GM18951 (cell line): ENCODE results near the gene CCN5.

ENCODE experiments used
- POLR2A ChIP-seq: IDR thresholded peaks from 4 replicates; pipeline ENCODE4 v1.6.1; 2011; ENCODE audit warnings: mild to moderate bottlenecking; ENCODE audit not compliant: insufficient read length, insufficient read depth; ENCODE audit errors: extremely low read depth
- in situ Hi-C: fragments of 300-500 bp; cut with MboI; formaldehyde crosslinking; loops from one replicate; pipeline ENCODE4 v1.12.0; 2022; ENCODE audit warnings: low sequenced_read_pairs, mixed read lengths, inconsistent platforms; ENCODE audit not compliant: unreplicated experiment

CCN5 gene

DNA sequence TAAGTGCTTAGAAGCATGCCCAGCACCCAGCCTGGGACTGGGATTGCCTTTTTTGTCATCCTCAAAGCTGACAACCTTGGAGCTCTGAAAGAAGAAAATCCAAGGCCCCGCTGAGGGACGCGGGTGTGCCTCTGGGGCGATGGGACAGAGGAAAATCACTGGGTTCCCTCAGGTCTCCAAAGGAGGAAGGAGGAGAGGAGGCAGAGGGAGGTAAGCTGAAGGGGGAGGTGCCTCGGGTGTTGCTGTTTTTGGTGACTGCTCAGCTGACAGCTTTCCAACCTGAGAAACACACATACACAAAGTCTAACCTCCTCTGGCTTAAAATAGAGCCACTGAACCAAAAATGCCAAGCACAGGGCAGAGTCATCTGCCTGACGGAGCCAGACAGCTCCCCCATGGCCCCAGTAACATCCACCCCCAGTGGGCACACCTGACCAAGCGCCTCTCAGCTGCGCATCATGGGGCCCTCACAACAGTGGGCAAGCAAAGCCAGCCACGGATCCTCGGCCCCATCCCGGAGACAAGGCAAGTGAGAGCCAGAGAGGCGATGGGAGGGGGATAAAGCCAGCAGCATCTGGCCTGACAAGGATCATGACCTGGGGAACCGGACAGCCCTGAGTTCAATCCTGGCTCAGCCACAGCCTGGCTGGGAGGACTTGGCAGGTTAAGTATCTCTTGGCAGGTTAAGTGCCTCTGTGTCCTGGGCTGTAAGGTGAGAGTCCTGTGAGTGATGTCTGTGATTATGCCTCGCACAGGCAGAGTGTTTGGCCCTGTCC, 27.3 kb downstream of the CCN5 start:
- in situ Hi-C loops: no loop called here
- TF ChIP-seq POLR2A: no peak

DNA sequence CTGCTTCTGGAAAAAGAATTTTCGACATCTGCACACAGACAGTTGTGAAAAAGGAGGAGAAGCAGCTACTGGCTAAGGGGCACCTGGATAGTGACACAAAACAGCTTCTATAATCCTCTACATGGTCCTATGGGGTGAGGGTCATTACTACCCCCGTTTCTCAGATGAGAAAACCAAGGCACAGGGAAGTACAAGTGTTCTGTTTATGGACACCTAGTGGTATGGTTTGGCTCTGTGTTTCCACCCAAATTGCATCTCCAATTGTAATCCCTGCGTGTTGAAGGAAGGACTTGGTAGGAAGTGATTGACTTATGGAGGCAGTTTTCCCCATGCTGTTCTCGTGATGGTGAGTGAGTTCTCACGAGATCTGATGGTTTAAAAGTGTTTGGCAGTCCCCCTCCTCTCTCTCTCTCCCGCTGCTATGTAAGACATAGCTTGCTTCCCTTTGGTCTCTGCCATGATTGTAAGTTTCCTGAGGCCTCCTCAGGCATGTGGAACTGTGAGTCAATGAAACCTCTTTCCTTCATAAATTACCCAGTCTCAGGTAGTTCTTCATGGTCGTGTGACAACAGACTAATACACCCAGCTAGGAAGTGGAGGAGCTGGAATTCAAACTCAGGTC, 28.0 kb downstream of the CCN5 start:
- in situ Hi-C loops: no loop called here

DNA sequence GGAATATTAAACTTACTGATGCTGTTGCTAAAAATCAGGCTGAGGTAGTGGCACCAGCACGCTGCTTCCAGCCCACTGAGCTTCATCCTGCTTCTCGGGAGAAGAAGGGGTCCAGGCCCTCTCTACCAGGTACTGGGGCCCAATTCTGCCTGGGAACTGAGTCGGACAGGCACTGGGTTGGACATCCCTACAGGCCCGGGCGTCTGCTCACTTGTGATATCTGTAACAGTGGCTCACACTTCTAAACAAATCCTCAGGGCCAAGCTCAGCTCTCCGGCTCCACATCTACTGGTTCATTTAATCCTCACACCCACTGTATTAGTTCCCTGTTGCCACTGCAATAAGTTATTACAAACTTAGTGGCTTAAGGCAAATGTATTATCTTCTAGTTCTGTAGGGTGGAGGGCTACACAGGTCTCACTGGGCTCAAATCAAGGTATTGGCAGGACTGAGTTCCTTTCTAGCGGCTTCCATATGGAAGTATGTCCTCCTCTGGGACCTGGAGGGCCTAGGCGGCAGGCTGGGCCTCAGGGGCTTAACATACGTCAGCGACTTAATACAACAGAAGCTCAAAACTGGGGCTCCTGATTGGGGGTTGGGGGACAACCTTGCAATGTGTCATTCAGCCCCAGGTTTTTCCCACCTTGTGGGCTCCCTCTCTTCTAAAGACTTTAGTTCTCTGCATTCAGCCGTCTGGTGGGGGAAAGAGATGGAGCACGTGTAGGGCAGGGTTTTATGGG, 28.9 kb downstream of the CCN5 start:
- in situ Hi-C loops: no loop called here
- TF ChIP-seq POLR2A: no peak

More for the DNA sequence above, 28.0 kb downstream of the CCN5 start:
- no peak for TF ChIP-seq POLR2A

DNA sequence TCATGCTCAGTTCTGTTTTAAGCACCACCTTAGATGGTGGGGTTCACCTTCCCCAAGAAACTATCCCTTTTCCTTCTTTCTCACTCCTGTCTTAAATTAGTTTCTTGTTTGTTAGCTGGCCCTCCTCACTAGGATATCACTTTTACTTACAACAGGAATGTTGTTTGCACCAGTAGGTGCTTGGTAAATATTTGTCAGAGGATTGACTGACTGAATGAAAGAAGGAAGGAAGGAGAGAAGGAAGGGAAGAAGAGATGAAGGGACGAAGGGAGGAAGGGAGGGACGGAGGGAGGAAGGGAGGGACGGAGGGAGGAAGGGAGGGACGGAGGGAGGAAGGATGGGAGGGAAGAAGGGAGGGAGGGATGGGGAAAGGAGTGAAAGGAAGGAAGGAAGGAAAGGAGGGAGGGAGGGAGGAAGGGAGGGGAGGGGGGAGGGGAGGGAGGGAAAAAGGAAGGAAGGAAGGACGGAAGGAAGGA, 30.0 kb downstream of the CCN5 start:
- in situ Hi-C loops: no loop called here
- TF ChIP-seq POLR2A: no peak

DNA sequence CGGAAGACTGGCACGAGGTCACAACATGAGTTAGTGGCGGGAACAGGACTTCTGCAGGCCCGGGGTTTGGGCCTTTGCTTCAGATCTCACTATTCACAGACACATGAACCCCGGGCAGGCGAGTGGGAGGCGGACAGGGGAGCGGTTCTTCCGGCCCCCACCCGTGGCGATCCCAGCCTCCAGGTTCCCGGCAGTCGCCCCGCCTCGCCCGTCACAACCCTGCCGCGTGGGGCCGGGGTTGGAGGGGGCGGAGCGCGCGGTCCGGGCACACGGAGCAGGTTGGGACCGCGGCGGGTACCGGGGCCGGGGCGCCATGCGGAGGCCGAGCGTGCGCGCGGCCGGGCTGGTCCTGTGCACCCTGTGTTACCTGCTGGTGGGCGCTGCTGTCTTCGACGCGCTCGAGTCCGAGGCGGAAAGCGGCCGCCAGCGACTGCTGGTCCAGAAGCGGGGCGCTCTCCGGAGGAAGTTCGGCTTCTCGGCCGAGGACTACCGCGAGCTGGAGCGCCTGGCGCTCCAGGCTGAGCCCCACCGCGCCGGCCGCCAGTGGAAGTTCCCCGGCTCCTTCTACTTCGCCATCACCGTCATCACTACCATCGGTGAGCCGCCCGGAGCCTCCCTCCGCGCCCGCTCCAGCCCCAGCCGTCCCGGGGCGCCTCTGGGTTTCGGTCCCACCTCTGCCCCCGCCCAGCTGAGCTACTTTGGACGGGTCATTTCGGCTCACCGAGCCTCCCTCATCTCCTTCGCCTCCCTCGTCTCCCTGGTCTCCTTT, 30.6 kb downstream of the CCN5 start, which contains the start of gene KCNK15:
Gene KCNK15, plus strand, starts transcription at position 268 of the 769 bp plus-strand sequence. Its CDS starts 46 bp downstream, at position 314.
- in situ Hi-C loops: no loop called here

DNA sequence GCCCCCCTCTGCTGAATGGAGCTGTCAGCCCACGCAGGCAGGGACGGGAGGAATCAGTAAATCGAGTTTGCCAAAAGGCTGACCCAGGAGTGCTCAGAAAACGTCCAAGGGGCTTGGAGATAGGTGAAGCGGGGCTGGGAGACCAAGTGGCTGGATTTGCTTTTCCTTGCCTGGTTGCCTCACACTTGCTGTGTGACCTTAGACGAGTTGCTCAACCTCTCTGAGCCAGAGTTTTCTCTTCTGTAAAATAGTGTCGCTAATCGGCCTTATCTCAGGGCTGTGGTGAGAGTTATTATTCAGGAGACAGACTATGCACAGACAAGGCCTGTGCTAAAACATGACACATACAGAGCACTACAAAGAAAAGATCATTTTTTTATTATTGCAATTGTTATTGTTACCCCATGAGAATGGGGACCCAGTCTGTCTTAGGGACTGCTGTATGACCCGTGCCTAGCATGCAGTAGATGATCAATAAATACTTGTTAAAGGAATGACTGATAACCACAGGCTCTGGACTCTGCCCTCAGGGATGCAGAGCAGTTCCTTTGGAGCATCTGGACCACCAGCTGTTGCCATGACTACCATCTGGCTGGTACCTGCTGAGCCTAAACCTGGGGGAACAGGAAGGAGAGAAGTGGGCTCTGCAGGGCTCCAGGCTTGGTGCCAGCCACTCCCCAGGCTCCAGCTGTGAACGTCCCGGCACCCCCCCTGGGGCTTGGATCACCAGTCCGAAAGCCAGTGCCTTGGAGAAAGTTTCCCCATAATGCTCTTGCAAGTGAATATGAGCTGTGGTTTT, 31.4 kb downstream of the CCN5 start:
- no peak for TF ChIP-seq POLR2A
- in situ Hi-C loops: no loop called here

More for the DNA sequence above, 30.6 kb downstream of the CCN5 start, which contains the start of gene KCNK15:
- no peak for TF ChIP-seq POLR2A

DNA sequence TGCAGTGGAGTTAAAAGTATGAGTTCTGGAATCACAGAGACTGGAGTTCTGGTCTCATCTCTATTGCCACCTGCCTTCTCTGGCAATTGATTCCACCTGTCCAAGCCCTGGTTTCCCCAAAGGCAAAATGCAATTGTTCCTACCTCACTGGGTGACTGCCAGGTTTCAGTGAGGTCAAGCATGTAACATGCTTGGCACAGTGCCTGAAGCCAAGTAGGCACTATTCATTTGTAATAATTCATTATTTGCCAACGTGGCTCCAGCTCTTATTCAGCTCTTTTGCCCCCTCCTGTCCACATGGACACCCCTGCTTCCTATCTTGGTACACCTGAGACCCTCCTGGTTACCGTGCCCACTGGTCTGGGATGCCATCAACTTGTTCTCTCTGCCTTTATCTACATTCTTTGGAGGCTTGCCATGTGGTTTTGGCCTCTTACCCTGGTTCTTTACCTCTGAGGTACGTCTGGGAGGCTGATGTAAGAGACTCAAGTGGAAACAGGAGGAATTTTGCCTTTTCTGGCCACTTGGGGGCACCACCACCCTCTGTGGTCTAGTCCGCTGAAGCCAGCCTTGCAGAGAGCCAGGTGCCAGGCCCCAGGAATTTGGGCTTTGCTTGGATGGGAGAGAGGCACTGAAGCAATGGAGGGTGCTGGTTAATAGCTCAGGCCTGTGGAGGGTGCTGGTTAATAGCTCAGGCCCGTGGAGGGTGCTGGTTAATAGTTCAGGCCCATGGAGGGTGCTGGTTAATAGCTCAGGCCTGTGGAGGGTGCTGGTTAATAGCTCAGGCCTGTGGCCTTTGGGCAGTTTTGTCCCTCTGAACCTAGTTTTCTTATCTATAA, 32.2 kb downstream of the CCN5 start:
- no peak for TF ChIP-seq POLR2A
- in situ Hi-C loops: no loop called here

DNA sequence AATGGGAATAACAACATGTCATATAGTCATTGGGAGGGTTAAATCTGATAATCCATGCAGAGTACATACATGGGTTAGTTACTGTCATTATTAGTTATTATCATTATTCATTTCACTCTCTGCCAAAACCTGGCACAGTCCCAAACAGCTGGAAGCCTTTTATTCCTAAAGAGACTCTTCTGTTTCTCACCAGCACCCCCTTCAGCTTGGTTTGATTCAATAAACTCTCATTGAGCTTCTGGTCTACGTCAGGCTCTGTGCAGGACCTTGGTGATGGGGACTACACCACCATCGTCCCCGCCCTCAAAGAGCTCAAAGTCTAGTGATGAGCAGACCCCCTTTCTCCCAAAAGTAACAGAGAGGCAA, 32.8 kb downstream of the CCN5 start:
- in situ Hi-C loops: no loop called here
- no peak for TF ChIP-seq POLR2A

DNA sequence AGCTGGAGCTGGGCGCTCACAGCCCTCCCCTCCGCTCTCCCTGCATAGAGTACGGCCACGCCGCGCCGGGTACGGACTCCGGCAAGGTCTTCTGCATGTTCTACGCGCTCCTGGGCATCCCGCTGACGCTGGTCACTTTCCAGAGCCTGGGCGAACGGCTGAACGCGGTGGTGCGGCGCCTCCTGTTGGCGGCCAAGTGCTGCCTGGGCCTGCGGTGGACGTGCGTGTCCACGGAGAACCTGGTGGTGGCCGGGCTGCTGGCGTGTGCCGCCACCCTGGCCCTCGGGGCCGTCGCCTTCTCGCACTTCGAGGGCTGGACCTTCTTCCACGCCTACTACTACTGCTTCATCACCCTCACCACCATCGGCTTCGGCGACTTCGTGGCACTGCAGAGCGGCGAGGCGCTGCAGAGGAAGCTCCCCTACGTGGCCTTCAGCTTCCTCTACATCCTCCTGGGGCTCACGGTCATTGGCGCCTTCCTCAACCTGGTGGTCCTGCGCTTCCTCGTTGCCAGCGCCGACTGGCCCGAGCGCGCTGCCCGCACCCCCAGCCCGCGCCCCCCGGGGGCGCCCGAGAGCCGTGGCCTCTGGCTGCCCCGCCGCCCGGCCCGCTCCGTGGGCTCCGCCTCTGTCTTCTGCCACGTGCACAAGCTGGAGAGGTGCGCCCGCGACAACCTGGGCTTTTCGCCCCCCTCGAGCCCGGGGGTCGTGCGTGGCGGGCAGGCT, 35.1 kb downstream of the CCN5 start:
- in situ Hi-C loops: no loop called here
- TF ChIP-seq POLR2A: no peak

DNA sequence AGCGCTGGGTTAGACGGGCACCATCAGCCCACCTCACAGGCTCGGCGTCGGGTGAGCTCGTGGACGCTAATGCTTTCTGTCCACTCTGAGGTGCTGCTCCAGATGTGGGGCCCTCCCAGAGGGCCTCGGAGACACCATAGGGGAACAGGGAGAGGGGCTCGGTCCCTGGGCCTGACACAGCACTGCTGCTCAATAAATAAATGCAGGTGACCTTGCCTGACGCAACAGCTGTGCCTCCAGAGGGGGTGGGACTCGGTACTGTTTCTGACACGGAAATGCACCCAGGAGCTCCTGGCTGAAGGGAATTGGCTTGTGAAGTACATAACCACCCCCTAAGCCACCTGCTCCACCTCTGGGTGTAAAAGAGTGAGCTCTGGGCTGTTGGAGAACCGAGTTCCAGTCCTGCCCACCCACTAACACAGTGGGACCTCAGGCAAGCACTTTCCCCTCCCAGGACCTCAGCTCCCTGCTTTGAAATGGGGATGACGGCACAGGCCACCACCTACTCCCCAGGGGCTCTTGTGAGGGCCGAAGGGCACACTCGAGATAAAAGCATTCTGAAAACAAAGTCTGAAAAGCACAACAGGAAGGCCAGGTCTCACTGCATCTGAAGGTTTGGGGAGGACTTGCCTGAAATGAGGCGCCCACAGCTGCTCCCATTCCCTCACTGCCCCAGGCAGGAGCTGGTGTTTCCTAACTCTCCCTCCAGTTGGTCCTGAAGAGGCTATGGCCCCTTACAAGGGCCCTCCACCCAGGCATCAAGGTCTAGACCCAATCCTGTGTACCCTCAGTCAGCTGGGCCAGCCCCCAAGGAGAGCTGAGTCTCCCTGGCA, 37.1 kb downstream of the CCN5 start:
- in situ Hi-C loops: no loop called here
- no peak for TF ChIP-seq POLR2A

DNA sequence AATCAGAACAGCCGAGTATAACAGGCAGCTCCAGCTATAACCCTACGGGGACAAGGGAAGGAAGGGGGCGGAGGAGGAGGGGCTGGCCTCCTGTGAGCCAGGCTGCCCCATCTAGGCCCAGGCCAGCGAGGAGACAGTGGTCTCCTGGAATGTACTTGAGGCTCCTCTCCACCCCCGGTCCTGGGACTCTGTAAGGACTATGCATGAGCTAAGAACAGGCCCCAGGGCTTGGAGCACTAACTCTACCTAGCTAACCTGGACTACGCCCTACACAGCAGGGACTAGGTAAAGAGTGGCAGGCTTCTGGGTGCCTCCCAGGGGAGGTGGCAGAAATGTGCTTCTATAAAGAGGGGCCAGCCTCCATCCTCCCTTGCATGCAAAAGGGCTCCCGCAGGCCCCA, 39.4 kb downstream of the CCN5 start:
- in situ Hi-C loops: no loop called here
- TF ChIP-seq POLR2A: no peak
